Non-pigmented ciliary epithelial cell (primary cell): Measurements from ENCODE around the gene COL11A2.
A peak's percentile ranks its signal among the peaks of the same experiment; 100 is the strongest.

ENCODE experiments used
- DNase-seq: peaks from one replicate; pipeline ENCODE4 v3.0.0-alpha.2; 2010; ENCODE audit warnings: low read depth

Gene COL11A2

DNA sequence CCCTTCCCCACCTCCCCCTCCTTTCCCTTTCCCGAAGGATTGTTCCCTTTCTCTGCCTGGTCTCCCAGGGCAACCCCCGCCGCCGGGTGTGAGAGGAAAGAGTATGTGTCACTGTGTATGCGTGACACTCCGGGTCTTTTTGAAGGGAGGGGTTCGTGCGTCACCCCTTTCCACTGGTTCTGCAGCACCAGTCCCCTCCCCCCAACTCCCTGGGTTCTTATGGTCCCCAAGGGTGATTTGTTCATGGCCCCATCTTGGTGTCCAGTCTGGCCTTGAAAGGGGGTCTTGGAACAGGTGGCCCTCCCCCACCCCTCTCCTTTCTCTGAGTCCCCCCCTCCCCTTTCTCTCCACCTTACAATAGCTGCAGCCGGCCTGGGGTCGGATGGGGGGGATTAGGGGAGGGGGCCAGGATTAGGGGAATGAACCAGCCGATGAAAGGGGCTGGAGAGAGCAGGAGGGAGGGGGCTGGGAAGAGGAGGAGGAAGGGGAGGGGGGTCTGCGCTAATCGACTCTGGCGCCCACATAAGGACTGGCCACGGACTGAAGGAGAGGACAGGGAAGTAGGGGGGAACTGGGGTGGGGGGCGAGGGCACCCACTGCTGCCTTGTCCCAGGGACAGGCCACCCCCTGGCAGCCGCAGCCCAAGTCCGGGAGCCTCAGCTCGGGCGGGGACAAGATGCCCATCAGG is 14.7 kb upstream of the COL11A2 start:
- no peak for DNase-seq

DNA sequence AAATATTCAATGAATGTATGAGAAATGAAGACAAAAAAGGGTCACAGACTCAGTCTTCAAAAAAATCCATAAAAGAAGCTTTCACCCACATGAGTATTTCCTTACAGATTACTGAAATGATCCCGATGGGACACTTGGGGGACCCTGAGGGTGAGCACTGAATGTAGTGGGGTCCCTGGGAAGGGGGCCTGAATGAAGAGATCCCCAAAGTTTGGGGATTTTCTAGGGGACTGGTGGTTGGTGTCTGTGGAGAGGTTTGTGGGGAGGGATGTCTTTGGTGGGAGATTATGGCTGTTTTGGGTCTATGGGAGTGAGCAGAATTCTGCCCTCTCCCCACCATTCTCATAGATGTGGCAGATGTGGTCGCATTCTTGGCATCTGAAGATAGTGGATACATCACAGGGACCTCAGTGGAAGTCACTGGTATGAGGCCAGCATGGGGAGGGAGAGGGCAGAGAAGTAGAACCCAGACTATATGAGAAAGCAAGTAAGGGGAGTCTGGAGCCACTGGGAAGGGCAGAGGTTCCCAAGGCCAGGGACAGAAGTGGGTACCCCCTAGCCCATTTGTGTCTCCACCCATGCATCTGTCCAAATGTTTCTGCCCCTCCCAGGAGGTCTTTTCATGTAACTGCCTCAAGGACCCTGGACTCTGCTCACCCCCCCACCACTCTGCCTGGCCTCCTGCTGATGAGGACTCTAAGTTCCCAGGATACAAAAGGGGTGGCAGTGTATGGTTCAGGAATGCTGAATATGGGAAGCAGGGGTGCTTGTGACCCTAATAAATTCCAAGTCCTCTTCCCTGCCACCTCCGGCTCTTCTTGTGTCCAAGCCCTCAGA is 14.0 kb upstream of the COL11A2 start:
- DNase-seq: no peak

DNA sequence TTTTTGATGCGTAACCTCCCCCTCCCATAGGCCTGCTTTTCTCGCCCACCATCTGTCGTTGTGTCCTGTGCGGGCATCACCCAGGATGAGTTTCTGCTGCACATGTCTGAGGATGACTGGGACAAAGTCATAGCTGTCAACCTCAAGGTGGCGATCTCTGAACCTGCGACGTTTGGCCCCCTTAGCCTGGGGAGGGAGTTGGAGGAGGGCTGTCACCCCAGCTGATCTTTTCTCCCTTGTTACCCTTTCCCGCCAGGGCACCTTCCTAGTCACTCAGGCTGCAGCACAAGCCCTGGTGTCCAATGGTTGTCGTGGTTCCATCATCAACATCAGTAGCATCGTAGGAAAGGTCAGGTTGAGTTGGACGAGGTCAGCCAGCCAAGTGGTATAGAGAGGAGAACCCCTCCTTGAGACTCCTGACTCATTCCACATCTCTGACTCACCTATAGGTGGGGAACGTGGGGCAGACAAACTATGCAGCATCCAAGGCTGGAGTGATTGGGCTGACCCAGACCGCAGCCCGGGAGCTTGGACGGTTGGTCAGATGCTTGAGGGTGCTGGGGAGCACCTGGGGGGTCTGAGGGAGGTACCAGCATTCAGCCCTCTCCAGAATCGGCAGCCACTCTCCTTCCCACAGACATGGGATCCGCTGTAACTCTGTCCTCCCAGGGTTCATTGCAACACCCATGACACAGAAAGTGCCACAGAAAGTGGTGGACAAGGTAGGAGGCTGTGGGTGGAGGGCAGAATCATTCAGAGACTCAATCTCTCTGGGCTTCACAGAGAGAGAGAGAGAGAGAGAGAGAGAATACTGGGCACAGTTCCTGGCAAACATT is 13.1 kb upstream of the COL11A2 start:
- DNase-seq: no peak

DNA sequence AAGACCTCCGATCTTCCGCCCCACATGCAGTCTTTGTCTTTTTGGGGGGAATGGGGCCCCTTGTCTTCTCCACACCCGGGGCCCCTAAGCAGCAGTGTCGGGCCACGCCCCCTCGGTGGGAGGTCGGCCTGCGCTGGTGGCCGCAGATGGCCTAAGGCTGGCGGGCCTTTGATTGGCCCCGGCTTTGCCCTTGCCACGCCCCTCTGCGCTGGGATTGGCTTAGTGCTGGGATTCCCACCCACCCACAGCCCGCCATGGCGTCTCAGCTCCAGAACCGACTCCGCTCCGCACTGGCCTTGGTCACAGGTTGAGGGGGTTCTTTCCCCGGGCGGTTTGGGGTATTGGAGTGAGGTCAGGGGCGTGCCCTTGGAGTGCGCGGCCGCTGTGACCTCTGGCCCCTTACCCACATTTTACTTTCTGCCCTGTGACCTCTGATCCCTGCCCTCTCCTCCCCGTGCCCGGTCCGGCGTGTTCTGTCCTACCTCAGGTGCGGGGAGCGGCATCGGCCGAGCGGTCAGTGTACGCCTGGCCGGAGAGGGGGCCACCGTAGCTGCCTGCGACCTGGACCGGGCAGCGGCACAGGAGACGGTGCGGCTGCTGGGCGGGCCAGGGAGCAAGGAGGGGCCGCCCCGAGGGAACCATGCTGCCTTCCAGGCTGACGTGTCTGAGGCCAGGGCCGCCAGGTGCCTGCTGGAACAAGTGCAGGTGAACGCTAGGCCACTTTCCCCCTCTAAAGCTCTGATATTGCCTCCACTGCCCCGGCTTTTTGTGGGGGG is 12.3 kb upstream of the COL11A2 start, which contains the start of gene HSD17B8:
Gene HSD17B8, plus strand, starts transcription at position 241 of the 776 bp plus-strand sequence. Its CDS starts 14 bp downstream, at position 255.
- peak; percentile 49 for DNase-seq

DNA sequence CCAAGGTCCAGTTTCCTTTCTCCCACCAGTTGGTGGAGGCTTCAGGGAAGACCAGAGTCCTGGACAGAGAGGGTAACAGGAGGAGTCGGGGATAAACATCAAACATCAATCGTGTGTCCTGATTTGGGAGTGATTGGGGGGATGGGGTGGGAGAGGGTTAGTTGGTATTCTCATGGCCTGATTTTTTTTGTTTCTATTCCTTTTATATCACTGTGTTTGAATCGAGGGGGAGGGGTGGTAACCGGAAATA is 11.8 kb upstream of the COL11A2 start:
- DNase-seq: no peak

DNA sequence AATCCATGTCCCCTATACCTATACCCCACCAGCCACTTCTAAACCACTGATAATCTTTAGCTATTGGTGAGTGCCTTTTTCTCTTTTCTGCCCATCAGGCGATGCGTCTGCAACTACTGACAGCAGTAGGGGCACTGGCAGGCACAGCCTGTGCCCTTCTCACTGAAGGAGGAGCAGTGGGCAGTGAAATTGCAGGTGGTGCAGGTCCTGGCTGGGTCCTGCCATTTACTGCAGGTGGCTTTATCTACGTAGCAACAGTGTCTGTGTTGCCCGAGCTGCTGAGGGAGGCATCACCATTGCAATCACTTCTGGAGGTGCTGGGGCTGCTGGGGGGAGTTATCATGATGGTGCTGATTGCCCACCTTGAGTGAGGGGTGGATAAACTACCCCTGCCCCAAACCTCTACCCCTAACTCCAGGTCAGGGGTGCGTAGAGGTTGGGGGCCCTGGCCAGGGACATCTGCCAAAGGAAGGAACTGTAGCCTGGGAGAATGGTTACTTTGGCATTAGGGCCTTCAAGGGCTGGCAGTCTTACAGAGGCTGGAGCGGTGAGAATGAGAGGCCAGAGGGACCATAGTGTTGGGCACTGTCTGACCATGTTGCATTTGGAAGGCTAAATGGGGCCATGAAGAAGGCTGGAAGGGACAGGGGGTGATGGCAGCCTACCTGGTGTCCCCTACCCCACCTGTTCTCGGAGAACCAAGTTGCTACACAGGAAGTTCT is 11.3 kb upstream of the COL11A2 start:
- no peak for DNase-seq

DNA sequence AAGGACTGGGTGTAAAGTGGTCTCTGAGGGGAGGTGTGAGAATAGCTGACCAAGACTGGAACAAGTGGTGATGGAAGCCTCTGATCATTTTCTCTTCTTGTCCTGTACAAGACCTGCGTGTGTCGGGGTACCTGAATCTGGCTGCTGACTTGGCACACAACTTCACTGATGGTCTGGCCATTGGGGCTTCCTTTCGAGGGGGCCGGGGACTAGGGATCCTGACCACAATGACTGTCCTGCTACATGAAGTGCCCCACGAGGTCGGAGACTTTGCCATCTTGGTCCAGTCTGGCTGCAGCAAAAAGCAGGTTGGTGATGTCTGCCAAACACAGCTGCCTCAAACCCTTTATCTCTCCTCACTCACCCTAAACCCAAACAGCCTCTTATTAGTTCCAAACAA is 10.5 kb upstream of the COL11A2 start:
- no peak for DNase-seq

DNA sequence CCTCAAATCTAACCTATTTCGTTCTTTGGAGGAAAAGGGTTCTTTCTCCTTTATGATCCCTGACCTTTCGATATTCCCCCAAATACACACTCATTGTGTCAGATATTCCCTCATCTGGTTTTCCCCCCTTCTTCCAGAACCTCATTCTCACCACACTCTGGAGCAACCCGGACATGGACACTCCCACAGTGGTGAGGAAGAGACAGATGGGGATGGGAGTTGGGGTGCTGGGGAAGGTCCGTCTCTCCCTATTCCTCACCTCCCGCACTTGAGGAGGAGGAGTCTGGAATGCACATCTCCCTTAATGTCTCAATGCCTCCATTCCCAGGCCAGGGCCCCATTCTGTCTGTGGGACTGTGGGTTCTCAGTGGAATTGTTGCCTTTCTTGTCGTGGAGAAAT is 9.7 kb upstream of the COL11A2 start:
- DNase-seq: no peak

DNA sequence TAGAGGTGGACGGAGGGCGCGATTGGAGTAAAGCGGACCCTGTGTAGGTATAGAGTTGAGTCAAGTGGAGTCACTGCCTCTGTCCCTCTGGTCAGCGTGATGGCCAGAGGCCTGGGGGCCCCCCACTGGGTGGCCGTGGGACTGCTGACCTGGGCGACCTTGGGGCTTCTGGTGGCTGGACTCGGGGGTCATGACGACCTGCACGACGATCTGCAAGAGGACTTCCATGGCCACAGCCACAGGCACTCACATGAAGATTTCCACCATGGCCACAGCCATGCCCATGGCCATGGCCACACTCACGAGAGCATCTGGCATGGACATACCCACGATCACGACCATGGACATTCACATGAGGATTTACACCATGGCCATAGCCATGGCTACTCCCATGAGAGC is 8.9 kb upstream of the COL11A2 start:
- DNase-seq: no peak

DNA sequence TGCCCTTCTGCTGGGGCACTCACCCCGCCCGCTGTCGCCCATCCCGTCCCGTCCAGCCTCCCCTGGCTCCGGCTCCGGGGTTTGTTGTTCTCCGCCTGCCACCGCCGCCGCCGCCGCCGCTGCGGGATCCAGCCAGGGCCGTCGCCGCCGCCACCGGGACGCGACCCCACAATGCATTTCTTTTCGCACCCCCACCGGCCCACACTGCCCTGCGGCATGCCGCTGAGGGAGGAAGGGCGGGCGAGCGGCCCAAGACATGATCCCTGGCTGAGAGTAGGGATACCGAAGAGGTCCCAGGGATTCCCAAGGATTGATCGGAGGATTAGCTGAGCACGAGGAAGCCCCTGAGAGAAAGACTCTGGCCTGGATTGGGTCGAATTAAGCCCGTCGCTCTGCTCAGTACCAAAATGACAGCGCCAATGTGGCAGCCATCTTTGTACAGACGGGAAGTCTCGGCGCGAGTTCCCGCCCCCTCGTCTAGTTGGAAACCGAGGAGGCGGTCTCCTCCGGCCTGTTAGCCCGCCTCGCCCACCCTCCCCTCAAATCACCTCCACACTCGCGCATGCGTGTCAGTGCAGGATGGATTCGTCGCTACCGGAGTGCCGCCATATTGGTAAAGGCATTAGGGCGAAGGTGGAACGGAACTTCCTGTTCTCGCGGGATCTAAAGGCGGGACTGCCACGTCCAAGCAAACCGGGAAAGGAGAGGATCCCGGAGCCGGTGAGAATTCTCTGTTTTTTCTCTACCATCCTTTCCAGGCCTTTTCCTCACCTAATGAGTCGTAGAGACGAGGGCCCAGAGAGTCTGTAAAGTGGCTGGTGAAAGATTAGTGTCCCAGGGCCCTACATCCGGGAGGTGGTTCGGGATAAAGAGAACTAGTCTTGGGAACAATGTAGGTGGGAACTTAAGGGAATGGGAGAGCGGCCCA is 8.2 kb upstream of the COL11A2 start, which contains the start of the genes RXRB and SLC39A7:
Gene RXRB, minus strand, starts transcription at position 447 of the 928 bp plus-strand sequence. Its CDS starts 189 bp downstream, at position 258.
Gene SLC39A7, plus strand, starts transcription at position 649 of the 928 bp plus-strand sequence. CDS start 379 bp downstream, outside the sequence.
- DNase-seq: peak; percentile 98

DNA sequence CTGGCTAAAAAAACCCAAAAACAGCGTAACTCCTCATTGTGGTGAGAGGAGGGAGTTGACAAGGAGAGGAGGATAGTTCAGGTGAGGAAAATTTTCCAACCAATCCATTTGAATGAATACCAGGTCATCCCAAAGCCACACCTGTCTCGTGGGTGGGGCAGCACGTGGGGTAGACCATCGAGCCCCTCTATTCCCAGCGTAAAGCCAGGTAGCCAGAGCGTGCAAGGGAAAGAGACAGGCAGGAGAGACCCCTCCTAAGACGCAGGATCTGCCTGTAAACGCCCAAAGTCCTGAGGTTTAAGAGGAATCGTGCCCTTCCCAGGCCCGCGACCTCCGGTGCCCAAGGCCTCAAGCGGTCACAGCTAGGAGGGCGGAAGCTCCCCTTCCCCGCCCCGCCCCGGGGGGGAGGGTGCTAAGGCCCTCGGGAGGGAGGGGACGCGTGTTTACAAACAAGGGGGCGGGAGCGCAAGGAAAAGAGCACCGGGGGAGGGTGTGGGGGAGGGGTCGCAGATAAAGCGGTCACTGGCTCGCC is 7.5 kb upstream of the COL11A2 start:
- DNase-seq: no peak

DNA sequence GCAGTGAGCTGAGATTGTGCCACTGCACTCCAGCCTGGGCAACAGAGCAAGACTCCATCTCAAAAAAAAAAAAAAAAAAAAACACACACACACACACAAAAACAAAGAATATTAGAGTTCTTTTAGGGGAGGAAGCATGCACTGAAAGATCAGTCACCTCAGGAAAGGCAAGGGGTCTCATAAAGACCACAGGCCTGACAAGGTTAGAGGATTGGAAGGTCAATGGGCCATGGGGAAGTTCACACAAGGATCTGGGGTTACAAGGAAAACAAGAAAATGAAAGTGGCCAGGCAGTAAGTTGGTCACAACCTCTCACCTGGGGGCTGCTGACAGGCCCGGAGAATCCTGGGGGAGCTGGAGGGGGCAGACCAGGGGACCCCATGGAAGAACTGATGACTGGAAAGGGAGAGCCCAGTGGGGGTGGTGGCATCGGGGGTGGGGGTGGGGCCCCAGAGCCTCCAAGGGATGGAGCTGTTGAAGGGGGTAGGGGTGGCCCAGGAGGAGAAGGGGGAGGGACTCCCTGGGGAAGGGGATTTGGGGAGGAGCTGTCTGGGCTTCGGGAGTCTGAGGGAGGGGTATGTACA is 6.7 kb upstream of the COL11A2 start:
- no peak for DNase-seq

DNA sequence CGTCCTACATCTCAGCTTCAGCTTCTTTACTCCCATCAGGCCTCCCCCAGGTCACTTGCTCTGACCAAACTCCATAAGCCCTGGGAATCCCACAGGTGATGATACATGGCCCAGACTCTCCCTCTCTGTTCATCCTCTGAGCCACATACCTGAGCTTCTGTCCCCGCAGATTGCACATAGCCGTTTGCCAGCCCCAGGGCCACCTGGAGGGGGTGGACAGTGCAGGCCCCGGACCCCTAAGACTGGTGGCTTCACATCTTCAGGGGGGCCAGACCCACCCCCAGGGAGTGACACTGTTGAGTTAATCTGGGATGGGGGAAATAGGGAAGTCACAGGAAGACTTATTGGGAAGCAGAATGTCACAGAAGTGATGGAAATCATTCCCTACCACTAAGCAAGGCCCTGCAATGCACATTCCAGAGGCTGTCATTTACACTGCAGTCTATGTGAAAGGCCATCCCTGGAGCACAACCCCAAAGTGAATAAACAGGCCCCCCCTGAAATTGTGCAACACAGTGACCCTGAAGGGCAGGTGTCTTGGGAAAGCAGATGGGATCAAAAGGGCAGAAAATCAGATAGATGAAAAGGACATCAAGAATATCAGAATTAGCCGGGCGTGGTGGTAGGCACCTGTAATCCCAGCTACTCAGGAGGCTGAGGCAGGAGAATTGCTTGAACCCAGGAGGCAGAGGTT is 6.0 kb upstream of the COL11A2 start:
- DNase-seq: no peak

DNA sequence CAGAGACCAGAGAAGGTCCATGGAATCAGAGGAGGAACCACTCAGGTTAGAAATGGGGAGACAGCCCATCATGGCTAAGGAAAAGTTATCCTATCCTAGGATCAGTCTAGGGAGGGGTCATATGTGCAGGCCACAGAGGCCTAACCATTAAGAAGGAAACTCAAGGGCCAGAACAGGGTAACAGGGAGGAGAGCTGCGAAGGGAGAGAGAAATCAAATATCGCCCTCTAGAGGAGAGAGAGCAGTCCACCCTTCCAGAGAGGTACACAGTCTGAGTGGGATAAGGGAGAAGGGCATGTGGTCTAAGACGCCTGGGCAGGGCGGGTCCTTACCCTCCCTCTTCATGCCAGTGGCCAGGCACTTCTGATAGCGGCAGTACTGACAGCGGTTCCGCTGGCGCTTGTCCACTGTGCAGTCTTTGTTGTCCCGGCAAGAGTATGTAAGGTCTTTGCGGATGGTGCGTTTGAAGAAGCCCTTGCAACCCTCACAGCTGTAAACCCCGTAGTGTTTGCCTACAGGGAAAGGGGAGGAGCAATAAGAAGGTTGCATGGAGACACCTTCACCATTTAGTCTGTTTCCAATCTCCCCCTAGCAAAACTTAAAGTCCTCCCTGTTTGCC is 5.3 kb upstream of the COL11A2 start:
- DNase-seq: no peak

DNA sequence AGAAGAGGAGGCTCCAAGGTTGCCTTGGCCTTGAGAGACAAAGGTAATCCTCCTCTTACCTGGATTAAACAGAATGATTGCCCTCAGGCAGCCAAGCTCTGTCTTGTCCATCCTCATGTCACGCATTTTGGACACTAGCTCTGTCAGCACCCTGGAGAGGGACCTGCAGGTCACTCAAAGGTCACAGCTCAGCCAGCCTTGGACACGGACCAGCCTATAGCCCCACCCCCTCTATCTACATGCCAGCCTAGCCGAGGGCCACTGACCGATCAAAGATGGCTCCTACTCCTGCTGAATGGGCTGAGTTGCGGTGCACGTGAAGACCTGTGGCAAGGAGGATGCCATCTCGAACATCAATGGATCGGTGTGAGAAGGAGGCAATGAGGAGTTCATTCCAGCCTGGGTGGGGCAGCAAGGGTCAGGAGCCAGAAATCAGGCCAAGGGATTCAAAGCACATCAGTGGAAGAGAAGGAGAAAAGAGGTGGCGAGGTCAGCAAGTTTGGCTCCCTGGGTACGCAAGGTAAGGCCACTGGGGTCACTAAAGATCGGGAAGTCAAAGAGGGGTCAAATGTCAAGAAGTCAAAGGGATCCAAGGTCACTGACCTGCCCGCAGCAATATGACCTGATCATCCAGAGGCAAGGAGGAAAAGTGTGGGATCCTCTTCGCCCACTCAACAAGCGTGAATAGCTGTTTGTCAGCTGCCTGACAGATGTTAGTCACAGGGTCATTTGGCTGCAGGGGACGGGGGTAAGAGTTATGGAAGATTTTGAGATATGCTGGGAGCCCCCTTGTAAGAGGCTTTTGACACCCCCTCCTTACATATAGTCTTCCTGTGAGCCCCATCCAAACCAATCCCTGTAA is 3.3 kb upstream of the COL11A2 start:
- no peak for DNase-seq

DNA sequence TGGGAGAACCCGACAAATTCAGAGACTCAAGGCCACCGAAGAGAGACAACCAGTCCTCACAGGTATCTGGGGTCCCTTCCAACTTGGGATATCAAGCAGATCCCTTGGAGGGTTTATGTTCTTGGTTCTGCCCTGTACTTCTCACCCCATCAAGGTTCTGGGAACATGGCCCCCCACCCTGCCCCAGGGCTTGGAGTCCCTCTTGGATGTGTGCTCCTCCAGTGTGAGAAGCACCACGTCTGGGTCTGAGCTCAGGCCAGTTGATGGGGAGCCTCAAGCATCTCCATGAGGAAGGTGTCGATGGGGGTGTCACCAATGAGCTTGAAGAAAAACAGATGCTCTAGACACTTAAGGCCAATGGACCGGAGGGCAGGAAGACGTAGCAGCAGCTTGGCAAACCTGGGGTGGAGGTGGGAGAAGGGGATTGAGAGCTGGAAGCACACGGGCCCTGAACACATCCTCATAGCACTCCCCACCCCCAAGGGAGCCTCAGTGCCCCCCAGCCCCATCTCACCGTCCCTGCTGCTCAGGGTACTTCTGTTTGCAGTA is 2.2 kb upstream of the COL11A2 start:
- no peak for DNase-seq

DNA sequence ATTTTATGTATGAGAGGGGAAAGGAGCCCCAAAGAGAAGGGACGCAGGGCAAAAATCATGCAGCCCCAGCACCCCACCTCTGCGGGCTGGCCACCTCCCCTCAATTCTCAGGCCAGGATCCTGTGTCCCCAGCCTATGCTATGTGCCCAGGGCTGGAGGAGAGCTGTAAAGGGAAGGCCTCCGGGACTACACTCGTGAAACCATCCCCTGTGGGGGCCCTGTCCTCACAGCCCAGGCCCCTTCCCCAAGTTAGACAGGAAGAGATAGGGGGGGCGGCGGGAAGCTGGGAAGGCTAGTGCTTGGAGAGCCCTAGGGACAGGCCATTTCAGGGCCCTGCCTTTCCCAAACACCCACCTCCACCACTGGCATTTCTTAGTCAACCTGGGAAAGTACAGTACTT is 1.4 kb upstream of the COL11A2 start:
- DNase-seq: no peak
